ENCODE data around the gene FILIP1. TPM values are rescaled to one million over a fixed set of nuclear protein-coding genes. Genes with fewer than 3 reads are reported as not detected.

FILIP1 gene
- total and polyA plus RNA-seq, 2 donors (not counting 1 experiment from before 2014, with no cell fraction given), result 0.33 to 2.3 TPM

DNA sequence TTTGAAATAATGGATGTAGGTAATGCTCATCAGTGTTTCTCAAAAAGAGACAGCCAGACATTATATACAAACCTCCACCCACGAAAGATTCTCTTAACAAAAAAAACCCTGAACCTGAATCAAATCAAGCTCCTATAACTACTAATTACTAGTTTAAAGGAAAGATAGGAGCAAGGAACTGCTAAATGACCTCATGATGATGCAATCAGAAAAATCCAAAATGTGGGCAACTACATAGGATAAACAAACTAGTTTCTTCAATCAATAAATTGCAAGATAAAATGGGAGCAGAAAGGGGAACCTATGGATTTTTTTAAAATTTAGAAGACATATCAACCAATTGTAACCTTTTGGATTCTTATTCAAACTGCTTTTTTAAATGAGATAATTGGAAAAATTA, 165.8 kb downstream of the FILIP1 start:
- H4K20me1 ChIP-seq (ENCODE audit: control insufficient read depth, extremely low read depth, insufficient read depth, low read length), result no peaks in the 10 kb centered on the region
- DNase-seq (ENCODE audit: low read depth in 2 of 2), result no peak
- H3K27ac ChIP-seq (ENCODE audit: insufficient read depth, low read length), result no peak overlapping the region

DNA sequence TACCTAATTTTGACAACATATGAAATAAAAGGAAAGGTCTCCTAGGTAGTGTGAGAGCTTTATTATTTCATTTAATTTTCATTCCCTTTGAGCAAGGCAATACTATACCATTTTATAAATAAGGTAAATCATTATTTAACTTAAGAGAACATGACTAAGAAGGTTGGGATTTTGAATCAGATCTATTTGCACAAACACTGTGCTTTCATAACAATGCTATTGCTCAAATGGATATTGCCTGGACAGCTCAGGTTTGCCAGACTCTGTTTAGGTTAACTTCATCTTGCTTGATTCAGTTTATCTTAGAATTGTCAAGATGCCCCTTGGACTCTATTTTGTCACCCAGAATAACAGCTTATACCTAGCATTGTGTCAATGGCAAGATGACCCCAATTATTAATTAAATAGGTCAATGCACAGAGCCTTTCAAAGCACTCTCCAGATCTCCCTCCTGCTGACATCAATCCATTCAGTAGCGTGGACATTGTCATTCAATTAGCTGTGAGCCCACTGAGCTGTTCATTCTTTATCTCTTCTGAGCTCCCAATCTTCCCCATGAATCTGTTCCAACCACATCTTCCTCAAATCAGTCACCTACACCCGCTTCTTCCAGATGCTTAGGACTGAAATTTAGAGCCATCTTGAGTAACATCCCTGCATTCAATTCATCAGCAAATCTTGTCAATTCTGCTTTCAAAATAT, 166.9 kb downstream of the FILIP1 start:
- no peak overlapping the region for H3K27ac ChIP-seq (ENCODE audit: insufficient read depth, low read length)
- TF ChIP-seq, protein P1, sequence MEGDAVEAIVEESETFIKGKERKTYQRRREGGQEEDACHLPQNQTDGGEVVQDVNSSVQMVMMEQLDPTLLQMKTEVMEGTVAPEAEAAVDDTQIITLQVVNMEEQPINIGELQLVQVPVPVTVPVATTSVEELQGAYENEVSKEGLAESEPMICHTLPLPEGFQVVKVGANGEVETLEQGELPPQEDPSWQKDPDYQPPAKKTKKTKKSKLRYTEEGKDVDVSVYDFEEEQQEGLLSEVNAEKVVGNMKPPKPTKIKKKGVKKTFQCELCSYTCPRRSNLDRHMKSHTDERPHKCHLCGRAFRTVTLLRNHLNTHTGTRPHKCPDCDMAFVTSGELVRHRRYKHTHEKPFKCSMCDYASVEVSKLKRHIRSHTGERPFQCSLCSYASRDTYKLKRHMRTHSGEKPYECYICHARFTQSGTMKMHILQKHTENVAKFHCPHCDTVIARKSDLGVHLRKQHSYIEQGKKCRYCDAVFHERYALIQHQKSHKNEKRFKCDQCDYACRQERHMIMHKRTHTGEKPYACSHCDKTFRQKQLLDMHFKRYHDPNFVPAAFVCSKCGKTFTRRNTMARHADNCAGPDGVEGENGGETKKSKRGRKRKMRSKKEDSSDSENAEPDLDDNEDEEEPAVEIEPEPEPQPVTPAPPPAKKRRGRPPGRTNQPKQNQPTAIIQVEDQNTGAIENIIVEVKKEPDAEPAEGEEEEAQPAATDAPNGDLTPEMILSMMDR (conservative IDR thresholded peaks at IDR 0.05 in 1 of 2, IDR thresholded peaks at IDR 0.05 in 1 of 2; ENCODE audit: low read depth in 1 of 2, low read length in 2 of 2), result no peak
- TF ChIP-seq EZH2 (IDR thresholded peaks at IDR 0.05; ENCODE audit: low read length, missing control alignments), result no peak
- H2AFZ ChIP-seq (ENCODE audit: low read length), result no peak overlapping the region
- no peak overlapping the region for H3K4me2 ChIP-seq (ENCODE audit: extremely low read depth, insufficient read depth, low read length)
- no peaks in the 10 kb centered on the region for H3K36me3 ChIP-seq (ENCODE audit: control insufficient read depth, insufficient read depth, low read length)
- no peaks in the 10 kb centered on the region for H3K4me1 ChIP-seq (ENCODE audit: control insufficient read depth, extremely low read depth, insufficient read depth, low read length)
- no peaks in the 10 kb centered on the region for H3K9me3 ChIP-seq (ENCODE audit: control insufficient read depth, insufficient read depth, low read depth, low read length)
- no peaks in the 10 kb centered on the region for H4K20me1 ChIP-seq (ENCODE audit: control insufficient read depth, extremely low read depth, insufficient read depth, low read length)
- H3K79me2 ChIP-seq (ENCODE audit: control insufficient read depth, insufficient read depth, low read length), result no peaks in the 10 kb centered on the region
- H3K9ac ChIP-seq (ENCODE audit: insufficient read depth, low read length), result no peak overlapping the region
- no peaks in the 10 kb centered on the region for H3K27me3 ChIP-seq (ENCODE audit: control insufficient read depth, insufficient read depth, low read length)
- H3K4me3 ChIP-seq (replicated peaks in 1 of 4; ENCODE audit: control extremely low read depth in 1 of 4, insufficient read depth in 1 of 4, low read depth in 3 of 4, low read length in 4 of 4), result no peak overlapping the region
- peak in 1 of 2 donors; percentile 21 for DNase-seq (ENCODE audit: low read depth in 2 of 2)

More for the DNA sequence above, 165.8 kb downstream of the FILIP1 start:
- no peaks in the 10 kb centered on the region for H3K4me1 ChIP-seq (ENCODE audit: control insufficient read depth, extremely low read depth, insufficient read depth, low read length)
- TF ChIP-seq, protein P1 (conservative IDR thresholded peaks at IDR 0.05 in 1 of 2, IDR thresholded peaks at IDR 0.05 in 1 of 2; ENCODE audit: low read depth in 1 of 2, low read length in 2 of 2), result no peak
- TF ChIP-seq EZH2 (IDR thresholded peaks at IDR 0.05; ENCODE audit: low read length, missing control alignments), result no peak
- H3K9me3 ChIP-seq (ENCODE audit: control insufficient read depth, insufficient read depth, low read depth, low read length), result no peaks in the 10 kb centered on the region
- H3K79me2 ChIP-seq (ENCODE audit: control insufficient read depth, insufficient read depth, low read length), result no peaks in the 10 kb centered on the region
- no peak overlapping the region for H3K9ac ChIP-seq (ENCODE audit: insufficient read depth, low read length)
- H3K27me3 ChIP-seq (ENCODE audit: control insufficient read depth, insufficient read depth, low read length), result no peaks in the 10 kb centered on the region
- no peak overlapping the region for H2AFZ ChIP-seq (ENCODE audit: low read length)
- no peak overlapping the region for H3K4me3 ChIP-seq (replicated peaks in 1 of 4; ENCODE audit: control extremely low read depth in 1 of 4, insufficient read depth in 1 of 4, low read depth in 3 of 4, low read length in 4 of 4)
- H3K4me2 ChIP-seq (ENCODE audit: extremely low read depth, insufficient read depth, low read length), result no peak overlapping the region
- no peaks in the 10 kb centered on the region for H3K36me3 ChIP-seq (ENCODE audit: control insufficient read depth, insufficient read depth, low read length)

DNA sequence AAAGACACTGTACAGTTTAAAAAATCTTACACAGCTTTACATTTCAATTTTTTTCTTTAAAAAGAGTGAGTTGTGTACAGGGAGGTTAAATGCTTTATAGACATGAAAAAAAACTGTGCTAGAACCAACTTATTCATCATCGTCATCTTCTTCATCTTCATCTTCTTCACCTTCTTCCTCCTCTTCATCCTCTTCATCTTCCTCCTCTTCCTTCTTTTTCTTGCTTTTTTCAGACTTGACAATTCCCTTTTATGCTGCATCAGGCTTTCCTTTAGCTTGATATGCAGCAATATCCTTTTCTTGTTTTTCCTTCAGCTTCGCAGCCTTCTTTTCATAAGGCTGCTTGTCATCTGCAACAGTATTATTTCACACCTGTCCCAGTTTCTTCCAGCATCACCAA, 174.7 kb downstream of the FILIP1 start:
- no peaks in the 10 kb centered on the region for H3K36me3 ChIP-seq (ENCODE audit: control insufficient read depth, insufficient read depth, low read length)
- H3K4me2 ChIP-seq (ENCODE audit: extremely low read depth, insufficient read depth, low read length), result no peak overlapping the region
- H3K4me1 ChIP-seq (ENCODE audit: control insufficient read depth, extremely low read depth, insufficient read depth, low read length), result peaks cover 6% of the 10 kb centered on the region
- H3K9me3 ChIP-seq (ENCODE audit: control insufficient read depth, insufficient read depth, low read depth, low read length), result no peaks in the 10 kb centered on the region
- no peaks in the 10 kb centered on the region for H4K20me1 ChIP-seq (ENCODE audit: control insufficient read depth, extremely low read depth, insufficient read depth, low read length)
- H2AFZ ChIP-seq (ENCODE audit: low read length), result no peak overlapping the region
- H3K27ac ChIP-seq (ENCODE audit: insufficient read depth, low read length), result no peak overlapping the region
- H3K79me2 ChIP-seq (ENCODE audit: control insufficient read depth, insufficient read depth, low read length), result no peaks in the 10 kb centered on the region
- no peaks in the 10 kb centered on the region for H3K27me3 ChIP-seq (ENCODE audit: control insufficient read depth, insufficient read depth, low read length)
- no peak for DNase-seq (ENCODE audit: low read depth in 2 of 2)
- no peak overlapping the region for H3K4me3 ChIP-seq (replicated peaks in 1 of 4; ENCODE audit: control extremely low read depth in 1 of 4, insufficient read depth in 1 of 4, low read depth in 3 of 4, low read length in 4 of 4)
- TF ChIP-seq, protein P1 (conservative IDR thresholded peaks at IDR 0.05 in 1 of 2, IDR thresholded peaks at IDR 0.05 in 1 of 2; ENCODE audit: low read depth in 1 of 2, low read length in 2 of 2), result no peak
- TF ChIP-seq EZH2 (IDR thresholded peaks at IDR 0.05; ENCODE audit: low read length, missing control alignments), result no peak
- no peak overlapping the region for H3K9ac ChIP-seq (ENCODE audit: insufficient read depth, low read length)

Measured in fibroblast of lung (primary cell).